ENCODE measurements around the gene UGGT1. TPM values are rescaled to one million over a fixed set of nuclear protein-coding genes. Genes with fewer than 3 reads are reported as not detected.

Gene UGGT1
- total RNA-seq, 1 experiment from 2014 or later, result 55.9 TPM

- Mint-ChIP-seq H3K4me3 (no peak overlapping the region), H3K27me3 (ENCODE audit: low read depth) (peaks cover 28% of the 10 kb centered on the region), H3K27ac (no peak overlapping the region), H3K36me3 (ENCODE audit: insufficient read depth in 1 of 3, low read depth in 3 of 3) (0 out of 7 replicates have a peak, but pooled peaks cover 0 to 3% (median 0%) of the 10 kb centered on the region in 3 experiments), H3K9me3 (peaks cover 0 to 2% of the 10 kb centered on the region in 2 experiments; a peak in 3 of 5 replicates), H3K4me1 (peaks cover 2% of the 10 kb centered on the region in 2 experiments)
- Histone ChIP-seq H3K27me3 (ENCODE audit: insufficient read depth, low read length) (no peaks in the 10 kb centered on the region; the same call in 1 of the 2 replicates), H3K56ac (ENCODE audit: insufficient read length, low read depth, low read length) (no peak overlapping the region), H3K14ac (ENCODE audit: insufficient read depth, low read length) (no peak overlapping the region), H3K9me3 (ENCODE audit: control insufficient read depth, low read depth, low read length) (no peaks in the 10 kb centered on the region), H2BK15ac (ENCODE audit: low read depth, low read length) (no peak overlapping the region), H4K20me1 (ENCODE audit: control insufficient read depth, insufficient read depth, insufficient read length) (no peaks in the 10 kb centered on the region), H2BK5ac (ENCODE audit: insufficient read length, low read length) (no peak overlapping the region), H4K5ac (ENCODE audit: insufficient read length, low read depth, low read length) (no peak overlapping the region), H2BK120ac (ENCODE audit: low read depth, low read length, poor library complexity, severe bottlenecking) (no peak overlapping the region), H3K79me1 (ENCODE audit: insufficient read depth, low read depth, low read length, poor library complexity, severe bottlenecking) (no peaks in the 10 kb centered on the region), H2BK12ac (ENCODE audit: insufficient read length, low read depth, low read length) (no peak overlapping the region), H3K23me2 (ENCODE audit: insufficient read length, low read depth, low read length, poor library complexity, severe bottlenecking) (peaks cover 4% of the 10 kb centered on the region), H3K79me2 (ENCODE audit: insufficient read depth, low read length) (no peaks in the 10 kb centered on the region), H3K23ac (ENCODE audit: insufficient read length, low read depth, low read length) (no peak overlapping the region), H3K4ac (ENCODE audit: low read depth, low read length) (no peak overlapping the region), H4K91ac (ENCODE audit: insufficient read length, low read depth, low read length) (no peak overlapping the region), H4K8ac (replicated peaks; ENCODE audit: insufficient read length, low read depth, low read length) (no peak overlapping the region), H2BK20ac (ENCODE audit: low read depth, low read length, poor library complexity, severe bottlenecking) (no peak overlapping the region), H2AK5ac (ENCODE audit: insufficient read length, low read length) (no peak overlapping the region), H3K27ac (ENCODE audit: insufficient read length, low read depth, low read length) (no peak overlapping the region), H3K9ac (ENCODE audit: extremely low read depth, insufficient read length, low read length) (no peak overlapping the region), H3K4me1 (ENCODE audit: insufficient read depth, low read length) (no peaks in the 10 kb centered on the region), H3K18ac (ENCODE audit: insufficient read length, low read depth, low read length) (no peak overlapping the region), H2AFZ (ENCODE audit: low read length) (no peak overlapping the region), H3T11ph (ENCODE audit: low read length) (no peak overlapping the region), H3K4me2 (ENCODE audit: insufficient read depth, insufficient read length, low read length) (no peak overlapping the region)
- TF ChIP-seq, protein P1, sequence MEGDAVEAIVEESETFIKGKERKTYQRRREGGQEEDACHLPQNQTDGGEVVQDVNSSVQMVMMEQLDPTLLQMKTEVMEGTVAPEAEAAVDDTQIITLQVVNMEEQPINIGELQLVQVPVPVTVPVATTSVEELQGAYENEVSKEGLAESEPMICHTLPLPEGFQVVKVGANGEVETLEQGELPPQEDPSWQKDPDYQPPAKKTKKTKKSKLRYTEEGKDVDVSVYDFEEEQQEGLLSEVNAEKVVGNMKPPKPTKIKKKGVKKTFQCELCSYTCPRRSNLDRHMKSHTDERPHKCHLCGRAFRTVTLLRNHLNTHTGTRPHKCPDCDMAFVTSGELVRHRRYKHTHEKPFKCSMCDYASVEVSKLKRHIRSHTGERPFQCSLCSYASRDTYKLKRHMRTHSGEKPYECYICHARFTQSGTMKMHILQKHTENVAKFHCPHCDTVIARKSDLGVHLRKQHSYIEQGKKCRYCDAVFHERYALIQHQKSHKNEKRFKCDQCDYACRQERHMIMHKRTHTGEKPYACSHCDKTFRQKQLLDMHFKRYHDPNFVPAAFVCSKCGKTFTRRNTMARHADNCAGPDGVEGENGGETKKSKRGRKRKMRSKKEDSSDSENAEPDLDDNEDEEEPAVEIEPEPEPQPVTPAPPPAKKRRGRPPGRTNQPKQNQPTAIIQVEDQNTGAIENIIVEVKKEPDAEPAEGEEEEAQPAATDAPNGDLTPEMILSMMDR (conservative IDR thresholded peaks at IDR 0.05), result no peak
- WGBS (ENCODE audit: extremely low coverage, insufficient read length, low lambda C conversion rate), result no CpG with 5 or more reads among the region's 1 CpG
- no peak for DNase-seq
These were observed 136.9 kb downstream of the UGGT1 start for GRCh38 chr2:128227862-128228261.

Data from H9 (cell line).